Dendritic cell treated with granulocyte-macrophage colony-stimulating factor and Interleukin-4, amounts not matched to agents 40 ng/mL and 50 ng/mL, for 4 days (primary cell): ENCODE data around the gene PDE11A.

Experiments used
- H3K27ac Mint-ChIP-seq: one replicate; pipeline ENCODE4 v1.8.0; 2022; ENCODE audit warnings: mild to moderate bottlenecking, mixed read lengths
- H3K27me3 Mint-ChIP-seq: one replicate; pipeline ENCODE4 v1.8.0; 2022; ENCODE audit warnings: mild to moderate bottlenecking, mixed read lengths
- H3K36me3 Mint-ChIP-seq: one replicate; pipeline ENCODE4 v1.8.0; 2022; ENCODE audit warnings: low read depth, mixed read lengths
- H3K4me1 Mint-ChIP-seq: one replicate; pipeline ENCODE4 v1.8.0; 2022; ENCODE audit warnings: low read depth, mixed read lengths
- H3K4me3 Mint-ChIP-seq: one replicate; pipeline ENCODE4 v1.8.0; 2022; ENCODE audit warnings: mild to moderate bottlenecking, moderate library complexity, mixed read lengths
- H3K9me3 Mint-ChIP-seq: one replicate; pipeline ENCODE4 v1.8.0; 2022; ENCODE audit warnings: mixed read lengths
- intact Hi-C: fragments of 100-400 bp; cut with micrococcal nuclease; formaldehyde crosslinking; loops from one replicate; pipeline ENCODE4 v1.15.0; 2022

The PDE11A gene

DNA sequence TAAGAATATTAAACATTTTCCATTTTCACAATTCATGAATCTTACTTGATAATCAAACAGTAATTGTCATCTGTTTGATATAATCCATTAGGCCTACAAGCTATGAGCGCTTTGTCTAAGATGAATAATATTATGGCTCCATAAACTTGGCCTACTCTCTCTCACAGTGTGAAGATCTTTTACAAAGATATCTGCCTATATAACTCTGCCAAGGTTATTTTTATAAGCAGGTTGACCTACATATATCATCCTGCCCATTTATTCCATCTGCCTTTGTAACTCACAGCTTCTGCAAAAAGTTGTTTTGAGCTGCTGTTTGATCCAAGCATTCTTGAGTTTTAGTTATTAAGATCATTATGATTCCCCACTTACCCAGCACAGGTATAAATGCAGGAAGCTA lies 158.3 kb downstream of the PDE11A start:
- Mint-ChIP-seq H3K4me1 (no peaks in the 10 kb centered on the region), H3K36me3 (no peaks in the 10 kb centered on the region), H3K4me3 (no peak overlapping the region), H3K9me3 (no peaks in the 10 kb centered on the region), H3K27me3 (no peaks in the 10 kb centered on the region), H3K27ac (no peak overlapping the region)
- intact Hi-C loops, result no loop called here

DNA sequence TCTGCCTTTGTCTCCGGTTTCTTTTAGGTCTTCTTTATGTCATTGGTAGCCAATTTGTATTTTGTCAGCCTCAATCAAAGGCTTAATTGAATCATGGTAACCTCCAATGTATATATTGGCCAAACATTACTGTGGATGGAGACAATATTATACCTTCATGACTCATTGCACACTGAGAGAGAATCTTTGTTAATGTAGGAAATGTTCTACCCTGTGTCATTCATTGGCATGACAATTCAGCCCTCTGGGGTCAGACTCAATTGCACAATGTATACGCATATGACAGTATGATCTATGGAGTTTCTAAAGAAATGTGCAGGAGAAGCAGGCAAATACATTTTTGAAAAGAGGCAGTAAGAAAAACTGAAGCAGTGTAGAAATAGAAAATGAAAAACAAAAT lies 162.6 kb downstream of the PDE11A start:
- no peaks in the 10 kb centered on the region for H3K4me1 Mint-ChIP-seq
- intact Hi-C loops, result no loop called here
- H3K9me3 Mint-ChIP-seq, result no peaks in the 10 kb centered on the region
- H3K4me3 Mint-ChIP-seq, result no peak overlapping the region
- no peaks in the 10 kb centered on the region for H3K27me3 Mint-ChIP-seq
- H3K27ac Mint-ChIP-seq, result no peak overlapping the region
- no peaks in the 10 kb centered on the region for H3K36me3 Mint-ChIP-seq

DNA sequence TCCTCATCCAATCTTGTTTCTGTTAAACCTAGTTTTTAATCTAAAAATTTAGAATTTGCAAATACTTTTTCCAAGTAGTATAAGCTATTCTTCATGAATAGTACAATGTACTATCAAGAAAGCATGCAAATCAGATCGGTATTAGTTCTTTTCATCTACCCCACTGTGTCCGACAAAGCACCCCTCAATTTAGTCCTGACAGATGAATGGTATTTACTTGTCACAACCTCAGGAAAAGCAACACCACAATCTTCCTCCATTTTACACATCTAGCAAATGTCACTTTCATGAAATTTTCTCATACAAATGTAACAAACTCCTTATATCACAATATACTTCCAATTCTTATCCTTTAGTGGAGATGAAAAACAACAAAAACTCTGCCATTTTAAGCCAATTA lies 163.8 kb downstream of the PDE11A start:
- H3K36me3 Mint-ChIP-seq, result no peaks in the 10 kb centered on the region
- no peak overlapping the region for H3K4me3 Mint-ChIP-seq
- intact Hi-C loops, result no loop called here
- H3K27me3 Mint-ChIP-seq, result no peaks in the 10 kb centered on the region
- no peaks in the 10 kb centered on the region for H3K4me1 Mint-ChIP-seq
- no peak overlapping the region for H3K27ac Mint-ChIP-seq
- no peaks in the 10 kb centered on the region for H3K9me3 Mint-ChIP-seq

DNA sequence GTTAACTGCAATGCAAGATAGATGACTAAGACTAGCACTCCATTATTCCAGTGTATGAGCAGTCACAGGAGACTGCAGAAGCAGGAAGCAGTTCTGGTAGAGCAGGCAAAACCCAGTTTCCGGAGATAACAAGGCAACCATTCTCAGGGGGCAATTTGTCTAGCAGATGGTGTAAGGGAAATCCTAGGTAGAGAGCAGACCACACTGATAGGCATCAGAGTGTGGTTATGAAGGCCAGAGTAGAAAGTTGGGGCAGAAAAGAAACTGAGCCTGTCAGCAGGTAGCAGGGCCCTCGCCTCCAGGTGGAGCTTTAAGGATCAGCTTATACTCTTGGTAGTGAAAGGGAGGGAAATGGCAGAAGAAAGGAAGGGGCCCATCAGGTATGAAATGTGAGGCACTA lies 164.4 kb downstream of the PDE11A start:
- Mint-ChIP-seq H3K36me3 (no peaks in the 10 kb centered on the region), H3K27me3 (no peaks in the 10 kb centered on the region), H3K4me3 (no peak overlapping the region), H3K9me3 (no peaks in the 10 kb centered on the region), H3K27ac (no peak overlapping the region), H3K4me1 (no peaks in the 10 kb centered on the region)
- intact Hi-C loops, result no loop called here

DNA sequence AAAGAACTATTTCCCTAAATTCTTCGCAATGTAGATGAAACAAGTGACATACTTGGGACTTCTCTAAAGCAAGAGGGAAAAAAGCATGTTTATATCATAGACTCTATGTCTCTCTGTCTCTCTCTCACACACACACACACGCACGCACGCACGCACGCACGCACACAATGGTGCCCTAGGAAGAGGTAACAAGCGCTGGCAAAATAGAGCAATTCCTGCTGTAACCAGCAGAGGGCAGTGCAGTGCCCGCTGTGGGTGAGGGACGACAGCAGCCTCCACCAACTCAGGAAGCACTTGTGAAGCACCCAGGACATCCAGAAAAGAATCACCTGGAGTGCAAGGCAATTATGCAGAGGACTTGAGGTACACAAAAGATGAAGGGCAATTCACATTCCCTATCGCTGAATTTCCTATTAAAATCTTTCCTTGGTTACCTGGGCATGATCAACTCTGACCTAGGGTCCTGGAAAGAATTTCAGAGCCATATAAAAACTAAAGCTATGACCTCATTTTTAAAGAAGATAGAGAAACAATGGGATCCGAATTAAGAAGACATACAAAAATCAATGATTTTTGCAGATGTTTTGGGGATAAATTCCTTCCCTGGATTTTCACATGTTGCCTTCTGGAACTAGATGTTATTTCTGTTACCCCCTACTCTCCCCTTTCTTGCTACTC lies 166.4 kb downstream of the PDE11A start:
- H3K27me3 Mint-ChIP-seq, result no peaks in the 10 kb centered on the region
- H3K27ac Mint-ChIP-seq, result no peak overlapping the region
- intact Hi-C loops, result no loop called here
- no peaks in the 10 kb centered on the region for H3K4me1 Mint-ChIP-seq
- H3K36me3 Mint-ChIP-seq, result no peaks in the 10 kb centered on the region
- no peaks in the 10 kb centered on the region for H3K9me3 Mint-ChIP-seq
- H3K4me3 Mint-ChIP-seq, result no peak overlapping the region

DNA sequence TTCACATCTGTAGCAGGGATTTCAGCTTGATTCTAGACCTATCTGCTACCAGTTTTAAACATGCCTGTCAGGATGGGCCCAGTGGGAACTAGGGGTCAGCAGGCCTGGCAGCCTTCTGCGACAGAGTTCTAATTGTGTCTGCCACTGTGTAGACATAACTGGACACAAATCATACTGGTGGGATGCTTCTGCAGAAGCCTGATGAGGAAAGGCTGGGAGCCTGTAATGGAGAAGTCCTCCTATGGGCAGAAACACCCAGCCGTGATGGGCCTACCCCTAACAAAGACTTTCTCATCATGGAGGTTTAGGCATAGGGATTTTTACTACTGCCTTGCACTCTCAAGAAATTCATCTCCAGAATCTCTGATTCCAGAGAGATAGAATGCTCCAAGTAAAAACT lies 166.9 kb downstream of the PDE11A start:
- Mint-ChIP-seq H3K27ac (no peak overlapping the region), H3K4me1 (no peaks in the 10 kb centered on the region), H3K9me3 (no peaks in the 10 kb centered on the region), H3K4me3 (no peak overlapping the region), H3K36me3 (no peaks in the 10 kb centered on the region), H3K27me3 (no peaks in the 10 kb centered on the region)
- intact Hi-C loops, result no loop called here

DNA sequence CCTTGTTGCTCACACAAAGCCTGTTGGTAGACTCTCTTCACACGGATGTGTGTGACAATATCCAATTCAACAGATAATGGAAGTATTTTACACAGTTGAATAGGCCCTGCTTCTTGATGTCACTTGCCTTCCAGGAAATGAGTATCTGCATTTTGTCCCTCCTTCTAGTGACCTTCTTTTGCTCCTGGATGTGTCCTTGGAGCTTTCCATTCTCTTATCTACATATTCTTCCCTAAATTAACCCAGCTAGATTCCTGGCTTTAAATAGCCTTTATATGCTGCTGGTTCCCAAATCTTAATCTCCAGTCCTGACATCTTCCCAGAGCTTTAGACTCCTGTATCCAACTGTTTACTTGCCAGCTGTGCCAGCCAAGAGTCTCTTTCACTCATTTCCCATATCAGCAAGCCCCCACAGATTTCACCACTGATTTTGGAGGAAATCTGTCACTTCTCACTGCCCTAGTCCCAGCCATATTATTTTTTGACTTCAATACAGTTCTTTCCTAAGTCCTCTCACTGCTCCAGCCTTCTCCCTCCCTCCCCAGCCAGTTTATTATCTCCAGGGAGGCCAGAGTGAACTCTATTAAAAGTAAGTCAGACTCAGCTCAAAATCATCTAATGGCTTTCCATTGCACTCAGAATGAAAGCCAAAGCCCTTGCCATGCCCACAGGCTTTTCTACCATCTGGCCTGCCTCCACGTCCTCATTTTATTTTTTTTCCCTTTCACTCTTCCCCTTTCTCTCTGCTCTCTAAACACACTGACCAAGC lies 170.0 kb downstream of the PDE11A start:
- H3K4me1 Mint-ChIP-seq, result no peaks in the 10 kb centered on the region
- H3K9me3 Mint-ChIP-seq, result no peaks in the 10 kb centered on the region
- H3K27ac Mint-ChIP-seq, result no peak overlapping the region
- intact Hi-C loops, result no loop called here
- no peaks in the 10 kb centered on the region for H3K36me3 Mint-ChIP-seq
- H3K4me3 Mint-ChIP-seq, result no peak overlapping the region
- H3K27me3 Mint-ChIP-seq, result no peaks in the 10 kb centered on the region

DNA sequence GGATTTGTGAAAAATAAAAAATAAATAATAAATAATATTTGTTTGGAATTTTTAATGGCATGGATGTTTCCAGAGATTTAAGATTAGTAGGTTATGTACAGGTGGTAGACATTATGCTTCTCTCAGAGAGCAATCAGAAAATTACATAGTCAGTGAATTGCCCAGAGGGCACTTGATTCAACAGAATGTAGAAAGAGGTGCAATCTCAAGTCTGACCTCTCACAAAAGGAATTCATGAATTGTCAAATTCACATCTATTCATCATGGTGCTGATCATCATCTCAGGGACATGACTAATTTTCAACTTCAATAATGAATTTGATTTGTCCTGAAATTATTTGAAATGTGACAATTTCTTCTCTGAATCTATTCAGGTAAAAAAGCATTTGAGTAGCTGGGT lies 172.5 kb downstream of the PDE11A start:
- H3K36me3 Mint-ChIP-seq, result no peaks in the 10 kb centered on the region
- no peaks in the 10 kb centered on the region for H3K4me1 Mint-ChIP-seq
- H3K27ac Mint-ChIP-seq, result no peak overlapping the region
- H3K4me3 Mint-ChIP-seq, result no peak overlapping the region
- H3K27me3 Mint-ChIP-seq, result no peaks in the 10 kb centered on the region
- H3K9me3 Mint-ChIP-seq, result no peaks in the 10 kb centered on the region
- intact Hi-C loops, result no loop called here

DNA sequence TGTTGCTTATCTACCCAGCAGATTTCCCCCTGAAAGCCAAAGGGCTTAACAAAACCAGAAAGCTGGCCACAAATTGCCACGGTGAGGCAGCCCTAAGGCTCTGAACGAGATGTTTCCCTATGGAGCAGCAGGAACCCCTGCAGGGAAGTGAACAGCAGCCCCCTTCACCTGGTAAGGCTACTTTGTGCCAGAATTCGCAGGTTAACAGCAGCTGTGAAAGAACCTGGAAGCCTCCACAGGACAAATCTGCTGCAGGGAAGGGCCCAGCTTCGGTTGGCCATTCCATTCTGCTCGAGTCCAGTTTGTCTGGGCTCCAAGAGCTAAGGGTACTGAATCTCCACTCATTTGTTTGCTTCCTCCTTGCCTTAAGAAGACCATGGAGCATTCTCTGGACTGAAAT lies 175.3 kb downstream of the PDE11A start:
- no peaks in the 10 kb centered on the region for H3K9me3 Mint-ChIP-seq
- no peaks in the 10 kb centered on the region for H3K36me3 Mint-ChIP-seq
- H3K4me1 Mint-ChIP-seq, result no peaks in the 10 kb centered on the region
- H3K4me3 Mint-ChIP-seq, result no peak overlapping the region
- intact Hi-C loops, result no loop called here
- no peak overlapping the region for H3K27ac Mint-ChIP-seq
- H3K27me3 Mint-ChIP-seq, result no peaks in the 10 kb centered on the region

DNA sequence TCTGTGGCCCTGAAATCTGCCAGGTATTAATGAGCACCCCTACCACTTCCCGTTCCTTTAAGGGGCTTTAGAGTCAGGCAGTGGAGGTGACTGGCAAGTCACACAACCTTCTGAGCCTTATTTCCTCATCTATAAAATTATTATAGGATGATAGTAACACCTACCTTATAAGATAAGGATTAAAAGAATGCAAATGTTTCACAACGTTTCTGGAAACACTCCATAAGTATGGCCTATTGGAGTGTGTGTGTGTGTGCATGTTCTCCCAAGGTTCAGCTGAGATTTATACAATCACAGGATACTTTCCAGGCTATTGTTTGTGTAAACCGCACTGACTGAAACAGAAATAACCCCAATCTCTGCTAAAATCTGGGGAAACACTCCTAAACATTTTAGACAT lies 176.0 kb downstream of the PDE11A start:
- Mint-ChIP-seq H3K27me3 (no peaks in the 10 kb centered on the region), H3K27ac (no peak overlapping the region), H3K4me1 (no peaks in the 10 kb centered on the region), H3K9me3 (no peaks in the 10 kb centered on the region), H3K36me3 (no peaks in the 10 kb centered on the region), H3K4me3 (no peak overlapping the region)
- intact Hi-C loops, result no loop called here

DNA sequence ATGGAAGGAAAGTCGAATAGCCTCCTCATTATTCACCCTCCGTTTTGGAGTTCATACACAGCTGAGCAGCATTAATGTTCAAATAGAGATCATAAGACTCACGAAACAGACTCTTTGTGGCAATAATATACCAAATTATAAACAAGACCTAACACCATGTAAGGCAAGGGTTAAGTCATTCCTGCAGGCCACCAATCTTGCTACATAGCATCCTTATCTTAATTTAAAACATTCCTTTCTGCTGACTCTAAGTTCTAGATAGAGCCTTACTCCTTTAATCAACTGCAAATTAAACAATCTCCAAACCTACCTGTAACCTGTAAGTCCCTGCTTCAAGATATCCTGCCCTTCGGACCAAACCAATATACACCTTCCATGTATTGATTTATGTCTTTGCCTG lies 178.0 kb downstream of the PDE11A start:
- intact Hi-C loops, result no loop called here
- Mint-ChIP-seq H3K9me3 (no peaks in the 10 kb centered on the region), H3K36me3 (no peaks in the 10 kb centered on the region), H3K27ac (no peak overlapping the region), H3K4me1 (no peaks in the 10 kb centered on the region), H3K4me3 (no peak overlapping the region), H3K27me3 (no peaks in the 10 kb centered on the region)

DNA sequence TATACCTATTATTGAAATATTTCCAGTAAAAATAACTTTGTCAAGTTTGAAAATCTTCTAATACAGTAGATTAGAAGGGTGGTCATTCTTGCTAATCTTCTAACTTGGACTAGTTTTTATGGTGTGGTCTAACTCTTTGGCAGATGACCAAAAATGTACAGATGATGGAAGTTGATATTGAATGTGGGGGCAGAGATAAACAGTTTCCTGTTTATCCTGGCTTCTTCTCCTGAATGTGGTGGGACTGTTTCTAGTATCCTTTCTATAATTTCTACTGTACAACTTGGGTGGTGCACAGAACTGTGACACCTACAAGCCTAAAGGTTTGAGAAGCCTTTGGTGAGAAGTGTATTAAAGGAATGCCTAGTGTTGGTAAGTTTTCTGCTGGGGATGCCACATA lies 178.7 kb downstream of the PDE11A start:
- intact Hi-C loops, result no loop called here
- Mint-ChIP-seq H3K27me3 (no peaks in the 10 kb centered on the region), H3K4me1 (no peaks in the 10 kb centered on the region), H3K4me3 (no peak overlapping the region), H3K9me3 (no peaks in the 10 kb centered on the region), H3K27ac (no peak overlapping the region), H3K36me3 (no peaks in the 10 kb centered on the region)

DNA sequence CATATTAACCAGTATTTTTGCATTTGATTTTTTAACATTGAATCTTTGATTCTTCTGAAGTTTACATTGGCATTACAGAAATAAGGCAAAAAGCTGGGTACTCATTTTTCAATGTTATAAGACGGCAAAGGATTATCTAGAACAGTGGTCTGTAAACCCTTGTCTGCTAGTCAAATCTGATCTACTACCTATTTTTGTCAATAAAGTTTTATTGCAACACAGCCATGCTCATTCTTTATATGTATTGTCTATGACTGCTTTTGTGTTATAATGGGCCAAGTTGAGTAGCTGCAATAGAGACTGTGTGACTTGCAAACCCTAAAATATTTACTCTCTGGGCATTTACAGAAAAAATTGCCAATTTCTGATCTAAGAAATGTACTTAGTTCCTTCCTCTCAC lies 181.0 kb downstream of the PDE11A start:
- H3K27ac Mint-ChIP-seq, result no peak overlapping the region
- intact Hi-C loops, result no loop called here
- no peaks in the 10 kb centered on the region for H3K36me3 Mint-ChIP-seq
- H3K4me3 Mint-ChIP-seq, result no peak overlapping the region
- H3K9me3 Mint-ChIP-seq, result no peaks in the 10 kb centered on the region
- H3K27me3 Mint-ChIP-seq, result no peaks in the 10 kb centered on the region
- H3K4me1 Mint-ChIP-seq, result no peaks in the 10 kb centered on the region

DNA sequence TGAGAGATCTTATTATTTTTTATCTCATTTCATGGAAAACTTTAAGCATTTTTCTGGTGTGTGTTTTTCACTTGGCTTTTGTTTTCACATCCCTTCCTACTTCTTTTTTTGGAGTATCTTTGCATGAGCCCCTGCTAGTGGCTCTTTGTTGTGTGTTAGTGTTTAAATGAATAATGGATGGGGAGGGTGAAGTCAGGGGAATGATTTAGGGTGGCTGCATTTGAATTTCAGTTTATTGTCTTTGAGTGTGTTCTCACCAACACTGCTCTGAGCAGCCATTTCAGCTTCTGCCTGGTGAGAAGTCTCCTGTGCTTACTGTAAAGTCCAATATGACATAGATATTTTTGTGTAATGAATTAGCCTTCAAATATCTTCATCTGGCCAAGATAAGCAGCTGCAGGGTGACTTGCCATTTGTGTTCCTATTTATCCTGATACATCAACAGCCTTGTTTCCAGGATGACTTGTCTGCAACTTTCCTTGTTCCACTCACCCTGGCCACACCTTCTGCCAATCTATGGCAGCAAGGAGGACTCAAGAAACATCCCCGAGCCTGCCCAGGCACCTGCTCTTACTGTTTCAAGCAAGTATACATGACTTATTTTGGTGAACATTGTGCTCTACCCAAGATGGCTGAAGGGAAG lies 182.6 kb downstream of the PDE11A start:
- Mint-ChIP-seq H3K4me1 (no peaks in the 10 kb centered on the region), H3K27me3 (no peaks in the 10 kb centered on the region), H3K4me3 (no peak overlapping the region), H3K9me3 (no peaks in the 10 kb centered on the region), H3K27ac (no peak overlapping the region), H3K36me3 (no peaks in the 10 kb centered on the region)
- intact Hi-C loops, result no loop called here
